GM12878 (cell line): ENCODE results near the gene ALG5. TPM values are rescaled to one million over a fixed set of nuclear protein-coding genes. Genes with fewer than 3 reads are reported as not detected.

Source experiments
- ATAC-seq: fragments of 200-7000 bp; cut with Tn5 transposase; 3 replicates; pipeline ENCODE4 v1.9.1; 2020; ENCODE audit warnings: mild to moderate bottlenecking, moderate library complexity
- BruUV-seq: library from RNA; stranded (reverse); fragments of 400-500 nt; replicated peaks from 2 replicates; lab custom pipeline; 2021; lab: Mats Ljungman, UMichigan
- CTCF ChIA-PET: fragments of 300-600 bp; sonication (Branson Sonifier 250); formaldehyde crosslinking; extraction: SDS; loops from one replicate; lab custom pipeline; 2021; ENCODE audit warnings: inconsistent platforms; lab: Yijun Ruan, JAX
- POLR2A ChIA-PET: fragments of 350-600 bp; formaldehyde crosslinking; extraction: SDS; loops from one replicate; lab custom pipeline; 2021; ENCODE audit warnings: inconsistent platforms; lab: Charles Lee
- RAD21 ChIA-PET: fragments of 300-600 bp; sonication (Branson Sonifier 250); formaldehyde crosslinking; loops from one replicate; lab custom pipeline; 2023; ENCODE audit warnings: antibody characterized with exemption; ENCODE audit not compliant: unreplicated experiment; lab: Charles Lee
- SMC1A ChIA-PET: fragments of 300-600 bp; sonication (Branson Sonifier 250); formaldehyde crosslinking; loops from one replicate; lab custom pipeline; 2023; ENCODE audit not compliant: unreplicated experiment, uncharacterized antibody; lab: Charles Lee
- DNase-seq: peaks from one replicate; pipeline ENCODE4 v3.0.0-alpha.2; 2011; ENCODE audit warnings: low read depth, low spot score
- FAIRE-seq: peaks from 3 replicates; lab custom pipeline; 2011; peaks lifted over from hg19 to GRCh38; lab: Jason Lieb, UNC
- H2AFZ ChIP-seq: 2 replicates; pipeline ENCODE4 v1.6.0; 2011; ENCODE audit warnings: low read depth, low read length, control low read depth; ENCODE audit not compliant: control insufficient read depth
- H3K27ac ChIP-seq: 2 replicates; pipeline ENCODE4 v1.5.1; 2011; ENCODE audit warnings: control low read depth; ENCODE audit not compliant: control insufficient read depth, insufficient read depth
- H3K27me3 ChIP-seq, 2 experiments: replicated peaks in 1 of 2; 2 replicates each; pipeline versions ENCODE4 v1.6.0 to v1.6.1; 2011; ENCODE audit warnings: low read length in 1 of 2; ENCODE audit not compliant: control insufficient read depth in 2 of 2, insufficient read depth in 2 of 2
- H3K36me3 ChIP-seq, 2 experiments: 2 replicates each; pipeline ENCODE4 v1.5.1; 2011; ENCODE audit warnings: low read length in 1 of 2; ENCODE audit not compliant: control insufficient read depth in 2 of 2, insufficient read depth in 2 of 2
- H3K4me1 ChIP-seq: 2 replicates; pipeline ENCODE4 v1.6.1; 2011; ENCODE audit warnings: mild to moderate bottlenecking, low read length, moderate library complexity, mixed read lengths; ENCODE audit not compliant: control insufficient read depth, insufficient read depth
- H3K4me2 ChIP-seq: 2 replicates; pipeline ENCODE4 v1.6.0; 2011; ENCODE audit warnings: control low read depth; ENCODE audit not compliant: control insufficient read depth, insufficient read depth
- H3K4me3 ChIP-seq: fragments of 200-600 bp; sonication (generic); 2 replicates; pipeline ENCODE4 v1.5.1; 2016
- H3K79me2 ChIP-seq: 2 replicates; pipeline ENCODE4 v1.6.0; 2011; ENCODE audit warnings: low read length; ENCODE audit not compliant: control insufficient read depth, insufficient read depth
- H3K9ac ChIP-seq: 2 replicates; pipeline ENCODE4 v1.8.0; 2011; ENCODE audit warnings: low read length, control low read depth, mixed read lengths; ENCODE audit not compliant: control insufficient read depth, insufficient read depth
- H3K9me3 ChIP-seq: replicated peaks from 3 replicates; pipeline ENCODE4 v1.5.1; 2011; ENCODE audit warnings: mild to moderate bottlenecking, low read length; ENCODE audit not compliant: control insufficient read depth, insufficient read depth
- H4K20me1 ChIP-seq: 2 replicates; pipeline ENCODE4 v1.6.0; 2011; ENCODE audit not compliant: control insufficient read depth, insufficient read depth
- ATF3 ChIP-seq: IDR thresholded peaks from 2 replicates; pipeline ENCODE4 v1.6.1; 2011; ENCODE audit warnings: low read depth, mild to moderate bottlenecking, low read length, moderate library complexity, borderline replicate concordance; ENCODE audit errors: extremely low read depth
- CREB1 ChIP-seq: IDR thresholded peaks from 2 replicates; pipeline ENCODE4 v1.6.1; 2012; ENCODE audit warnings: low read depth, mild to moderate bottlenecking, inconsistent platforms
- CTCF ChIP-seq, 3 experiments: IDR thresholded peaks in 2 of 3; conservative IDR thresholded peaks in 1 of 3; 2 replicates each; pipeline ENCODE4 v1.5.1; 2011; ENCODE audit warnings: low read depth in 3 of 3, low read length in 3 of 3, mild to moderate bottlenecking in 3 of 3, control low read depth in 2 of 3, moderate library complexity in 2 of 3, inconsistent platforms in 1 of 3, mixed read lengths in 1 of 3; ENCODE audit not compliant: control insufficient read depth in 2 of 3, insufficient read depth in 1 of 3; ENCODE audit errors: extremely low read depth in 1 of 3
- EZH2 ChIP-seq: IDR thresholded peaks from 2 replicates; pipeline ENCODE4 v1.6.1; 2012; ENCODE audit warnings: low read depth, mild to moderate bottlenecking, control low read depth, inconsistent platforms, low read length, borderline replicate concordance; ENCODE audit not compliant: control insufficient read depth
- FOS ChIP-seq: IDR thresholded peaks from 3 replicates; pipeline ENCODE4 v1.6.1; 2011; ENCODE audit warnings: borderline replicate concordance; ENCODE audit not compliant: insufficient read length; ENCODE audit errors: extremely low read depth
- KAT2A ChIP-seq: conservative IDR thresholded peaks from 2 replicates; pipeline ENCODE4 v1.6.1; 2011; ENCODE audit warnings: low read depth, low read length; ENCODE audit not compliant: control insufficient read depth
- MEF2B ChIP-seq: fragments of 450-650 bp; IDR thresholded peaks from 2 replicates; pipeline ENCODE4 v1.6.1; 2018; ENCODE audit warnings: mild to moderate bottlenecking, moderate library complexity; ENCODE audit not compliant: partially characterized antibody, poor library complexity, severe bottlenecking
- SUZ12 ChIP-seq: fragments of 200-600 bp; sonication (generic); IDR thresholded peaks from one replicate; pipeline ENCODE4 v1.6.1; 2018; ENCODE audit warnings: antibody characterized with exemption, mild to moderate bottlenecking; ENCODE audit not compliant: unreplicated experiment
- USF2 ChIP-seq: IDR thresholded peaks from 2 replicates; pipeline ENCODE4 v1.6.1; 2011; ENCODE audit warnings: low read depth, low read length, improper control_type of control experiment, borderline replicate concordance
- ZZZ3 ChIP-seq: IDR thresholded peaks from 2 replicates; pipeline ENCODE4 v1.6.1; 2011; ENCODE audit warnings: low read depth; ENCODE audit not compliant: control insufficient read depth, insufficient read length
- WGBS: methylation state at CpG from one replicate; pipeline ENCODE4 v1.1.6; 2016; ENCODE audit warnings: low lambda C conversion rate; ENCODE audit not compliant: insufficient replicate concordance, insufficient coverage; ENCODE audit errors: missing lambda C conversion rate; 5-methylcytosine and 5-hydroxymethylcytosine counted together
- in situ Hi-C: fragments of 300-500 bp; cut with MboI; formaldehyde crosslinking; loops from 9 replicates; pipeline ENCODE4 v1.14.3; 2018; ENCODE audit warnings: mixed read lengths
- intact Hi-C: fragments of 100-400 bp; cut with micrococcal nuclease; formaldehyde crosslinking; loops from one replicate; pipeline ENCODE4 v1.14.2; 2022; ENCODE audit not compliant: unreplicated experiment
- polyA plus RNA-seq, 11 experiments: library from polyadenylated mRNA; depleted of rRNA in 4 of 11; unstranded in 6 of 11; stranded (reverse) in 5 of 11; fragments of >200 nt; fragmentation: Nextera tagmentation in 4 of 11; fragmentation: Illumina TruSeq in 1 of 11; extraction: Ambion mirVana in 4 of 11; extraction: Trizol in 1 of 11; gene quantifications; 1 replicate in 1 of 11; 2 replicates in 10 of 11; pipeline versions ENCODE4 v1.2.1 to v1.2.3, GENCODE V29; 2011 to 2016; ENCODE audit warnings: inconsistent platforms in 2 of 11, missing spikeins in 2 of 11, low read depth in 1 of 11
- total RNA-seq, 4 experiments: library from RNA; depleted of rRNA in 3 of 4; stranded (reverse); fragments of >200 nt in 3 of 4; fragmentation: Illumina TruSeq in 1 of 4; extraction: Trizol in 1 of 4; gene quantifications; 2 replicates each; pipeline versions ENCODE4 v1.2.1 to v1.2.3, GENCODE V29; 2013 to 2021
- TF ChIP-seq, protein P1 (sequence below): fragments of 450-650 bp; IDR thresholded peaks from 2 replicates; pipeline ENCODE4 v1.6.1; 2017; ENCODE audit warnings: antibody characterized with exemption, mild to moderate bottlenecking, moderate library complexity

The ALG5 gene
- total and polyA plus RNA-seq, 10 of the 15 experiments (the other 5 are each of a cell fraction or from before 2014, with no cell fraction given): 23.9 to 82.2 (median 42.5) TPM

DNA sequence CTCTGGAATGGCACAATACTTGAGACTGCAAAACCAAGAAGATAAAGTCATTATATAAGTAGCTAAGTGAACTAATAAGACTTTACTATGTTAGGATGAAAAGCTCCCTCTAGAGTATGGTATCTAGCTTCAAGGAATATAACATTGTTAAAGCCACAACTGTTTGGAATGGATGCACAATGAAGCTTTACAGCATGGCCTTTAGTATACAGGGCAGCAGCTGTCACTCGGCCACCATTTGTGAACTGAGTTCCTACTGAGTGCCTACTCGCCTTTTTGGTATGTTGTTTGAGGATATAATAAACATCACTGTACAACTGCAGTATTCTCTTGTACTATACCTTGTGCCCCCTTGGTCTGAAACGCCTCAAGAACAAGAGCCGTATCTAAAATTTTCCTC is 6.8 kb downstream of the ALG5 start:
- no peak overlapping the region for H3K27ac ChIP-seq
- no peak for FAIRE-seq
- ChIA-PET CTCF (interaction anchor here (1.4 to 4.5 kb wide), 2 partner anchors 12 to 18 kb away, joined by 3 to 29 read pairs; no protein-coding TSS in a partner anchor), POLR2A (no interaction called here)
- no peak overlapping the region for H3K4me3 ChIP-seq
- H2AFZ ChIP-seq: no peak overlapping the region
- H3K79me2 ChIP-seq: peaks cover 16% of the 10 kb centered on the region
- intact Hi-C loops: no loop called here
- no peaks in the 10 kb centered on the region for H3K9me3 ChIP-seq
- TF ChIP-seq ATF3: no peak
- no peak for TF ChIP-seq KAT2A
- no peak for TF ChIP-seq CTCF (IDR thresholded peaks at IDR 0.05 in 2 of 3, conservative IDR thresholded peaks at IDR 0.05 in 1 of 3; ENCODE audit: control insufficient read depth in 2 of 3, extremely low read depth in 1 of 3, insufficient read depth in 1 of 3, low read depth in 3 of 3, low read length in 3 of 3)
- TF ChIP-seq FOS: no peak
- TF ChIP-seq ZZZ3: no peak
- no peak for TF ChIP-seq MEF2B
- TF ChIP-seq, protein P1, sequence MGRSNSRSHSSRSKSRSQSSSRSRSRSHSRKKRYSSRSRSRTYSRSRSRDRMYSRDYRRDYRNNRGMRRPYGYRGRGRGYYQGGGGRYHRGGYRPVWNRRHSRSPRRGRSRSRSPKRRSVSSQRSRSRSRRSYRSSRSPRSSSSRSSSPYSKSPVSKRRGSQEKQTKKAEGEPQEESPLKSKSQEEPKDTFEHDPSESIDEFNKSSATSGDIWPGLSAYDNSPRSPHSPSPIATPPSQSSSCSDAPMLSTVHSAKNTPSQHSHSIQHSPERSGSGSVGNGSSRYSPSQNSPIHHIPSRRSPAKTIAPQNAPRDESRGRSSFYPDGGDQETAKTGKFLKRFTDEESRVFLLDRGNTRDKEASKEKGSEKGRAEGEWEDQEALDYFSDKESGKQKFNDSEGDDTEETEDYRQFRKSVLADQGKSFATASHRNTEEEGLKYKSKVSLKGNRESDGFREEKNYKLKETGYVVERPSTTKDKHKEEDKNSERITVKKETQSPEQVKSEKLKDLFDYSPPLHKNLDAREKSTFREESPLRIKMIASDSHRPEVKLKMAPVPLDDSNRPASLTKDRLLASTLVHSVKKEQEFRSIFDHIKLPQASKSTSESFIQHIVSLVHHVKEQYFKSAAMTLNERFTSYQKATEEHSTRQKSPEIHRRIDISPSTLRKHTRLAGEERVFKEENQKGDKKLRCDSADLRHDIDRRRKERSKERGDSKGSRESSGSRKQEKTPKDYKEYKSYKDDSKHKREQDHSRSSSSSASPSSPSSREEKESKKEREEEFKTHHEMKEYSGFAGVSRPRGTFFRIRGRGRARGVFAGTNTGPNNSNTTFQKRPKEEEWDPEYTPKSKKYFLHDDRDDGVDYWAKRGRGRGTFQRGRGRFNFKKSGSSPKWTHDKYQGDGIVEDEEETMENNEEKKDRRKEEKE: no peak
- no peak for TF ChIP-seq EZH2
- TF ChIP-seq SUZ12: no peak
- TF ChIP-seq CREB1: no peak
- no peak for TF ChIP-seq USF2
- TF ChIP-seq, all 136 proteins: peak for 0
- SMC1A ChIA-PET: interaction anchor here (1.5 kb wide), 1 partner anchor 9 kb away, joined by 6 read pairs; no protein-coding TSS in a partner anchor
- in situ Hi-C loops: no loop called here
- no peak for DNase-seq
- 97% methylated on average over 4 of the region's 4 CpGs for WGBS
- Histone ChIP-seq H3K4me2 (no peak overlapping the region), H3K27me3 (no peaks in the 10 kb centered on the region), H4K20me1 (no peaks in the 10 kb centered on the region), H3K9ac (no peak overlapping the region), H3K4me1 (no peaks in the 10 kb centered on the region), H3K36me3 (peaks cover 8 to 42% of the 10 kb centered on the region in 2 experiments)
- ATAC-seq: no peak
- no TSS peak for BruUV-seq
- RAD21 ChIA-PET: no interaction called here
